SH-SY5Y (cell line): Measurements from ENCODE around the gene ADAMTS17.

ENCODE experiments used
- GATA2 ChIP-seq: IDR thresholded peaks from 2 replicates; pipeline ENCODE4 v1.6.1; 2011; ENCODE audit warnings: mild to moderate bottlenecking, low read depth, low read length
- GATA3 ChIP-seq: IDR thresholded peaks from 2 replicates; pipeline ENCODE4 v1.6.1; 2011; ENCODE audit warnings: low read depth, mild to moderate bottlenecking, low read length, moderate library complexity

The ADAMTS17 gene

DNA sequence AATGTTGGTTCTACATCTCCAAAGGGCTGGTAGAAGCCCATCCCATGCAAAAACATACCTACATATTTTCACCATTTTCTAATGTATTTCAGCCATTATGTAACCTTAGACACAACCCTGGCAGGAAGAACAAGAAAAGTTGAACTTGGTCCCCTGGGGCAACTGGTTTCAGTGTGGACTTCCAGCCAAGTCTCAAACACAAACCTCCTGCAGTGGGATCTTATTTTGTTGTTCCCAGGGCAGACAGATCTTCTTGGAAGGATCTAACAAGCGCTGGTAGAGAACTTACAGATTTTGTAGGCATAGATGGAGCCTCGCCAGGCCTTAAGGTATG is 96.3 kb downstream of the ADAMTS17 start:
- TF ChIP-seq GATA3 (no peak), GATA2 (no peak)

DNA sequence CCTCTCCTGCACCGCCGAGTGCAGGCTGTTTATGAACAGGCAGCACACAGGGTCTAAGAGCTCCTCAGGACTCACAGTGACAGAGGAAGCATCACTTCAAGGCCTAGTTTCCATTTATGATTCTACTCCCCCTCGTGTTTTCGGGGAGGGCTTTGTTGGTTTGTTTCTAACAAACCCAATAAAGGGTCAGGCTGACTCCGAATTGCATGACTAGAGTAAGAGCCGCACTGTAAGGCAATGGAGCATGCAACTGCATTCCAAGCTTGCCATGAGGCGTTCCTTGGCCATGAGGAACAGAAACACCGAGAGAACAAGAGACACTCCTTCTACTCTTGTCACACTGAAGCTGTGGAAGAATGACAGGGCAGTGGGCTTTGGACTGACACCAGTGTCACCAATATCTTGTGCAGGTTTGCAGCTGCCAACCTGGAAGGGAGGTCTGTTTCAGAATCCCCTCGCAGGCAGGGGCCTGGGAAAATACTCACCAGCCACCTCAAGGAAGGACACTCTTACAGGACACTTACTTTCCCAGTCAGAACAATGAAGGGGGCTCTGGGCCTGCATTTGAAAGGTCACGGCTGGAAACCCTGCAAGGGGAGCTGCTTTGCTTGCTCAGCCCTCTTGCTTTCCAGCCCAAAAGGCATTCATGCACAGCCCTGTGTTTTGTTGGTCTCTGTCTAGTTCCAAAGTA is 96.8 kb downstream of the ADAMTS17 start:
- TF ChIP-seq GATA2, result no peak
- TF ChIP-seq GATA3, result no peak

DNA sequence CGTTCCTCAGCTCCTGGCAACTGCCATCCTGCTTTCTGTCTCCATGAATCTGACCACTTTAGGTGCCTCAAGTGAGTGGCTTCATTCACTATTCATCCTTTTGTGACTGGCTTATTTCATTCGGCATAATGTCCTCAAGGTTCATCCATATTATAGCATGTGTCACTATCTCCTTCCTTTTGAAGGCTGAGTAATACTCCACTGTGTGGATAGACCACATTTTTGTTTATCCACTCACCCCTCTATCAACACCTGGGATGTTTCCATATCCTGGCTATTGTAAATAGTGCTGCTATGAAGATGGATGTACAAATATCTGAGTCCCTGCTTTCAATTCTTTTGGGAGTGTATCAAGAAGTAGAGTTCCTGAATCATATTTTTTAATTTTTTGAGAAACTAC is 98.8 kb downstream of the ADAMTS17 start:
- TF ChIP-seq GATA2 (no peak), GATA3 (no peak)

DNA sequence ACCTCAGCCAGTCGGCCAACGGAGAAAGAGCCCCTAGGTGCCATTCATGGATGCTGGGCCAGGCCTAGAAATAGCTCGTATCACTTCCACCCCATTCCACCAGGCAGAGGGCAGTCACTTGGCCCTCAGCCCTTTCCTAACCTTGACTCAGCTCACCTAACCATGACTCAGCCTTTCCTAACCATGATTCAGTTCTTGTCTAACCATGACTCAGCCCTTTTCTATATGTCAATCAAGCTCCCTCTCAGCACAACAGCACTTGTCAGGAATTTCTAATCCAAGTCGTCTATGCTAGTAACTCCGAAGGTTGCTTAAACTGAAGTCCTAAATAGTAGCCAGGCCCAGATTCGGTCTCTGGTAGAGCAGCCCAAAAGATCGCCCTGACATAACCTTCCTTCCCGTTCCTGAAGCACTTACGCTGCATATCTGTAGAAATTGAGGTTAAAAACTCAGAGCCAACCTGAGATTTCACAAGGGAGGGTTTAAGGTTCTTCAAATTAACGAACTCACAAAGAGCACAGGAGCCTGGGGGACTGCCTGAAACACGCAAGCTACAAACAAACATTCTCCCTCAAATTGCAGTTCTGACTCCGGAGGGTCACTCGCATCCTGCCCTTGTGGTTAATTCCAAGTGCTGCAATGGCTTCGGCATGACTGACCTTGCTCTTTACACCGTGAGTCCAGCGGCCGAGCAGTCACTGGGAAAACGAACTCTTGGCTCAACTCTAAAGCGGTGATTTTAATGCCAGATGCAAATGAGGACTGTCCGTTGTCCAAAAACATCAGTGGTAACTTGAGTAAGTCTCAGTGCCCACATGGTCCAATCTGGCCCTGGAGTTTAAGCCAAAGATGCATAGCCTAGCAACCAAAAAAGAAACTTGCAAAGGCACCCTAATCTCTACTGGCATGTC is 99.9 kb downstream of the ADAMTS17 start:
- TF ChIP-seq GATA2, result no peak
- TF ChIP-seq GATA3, result no peak

DNA sequence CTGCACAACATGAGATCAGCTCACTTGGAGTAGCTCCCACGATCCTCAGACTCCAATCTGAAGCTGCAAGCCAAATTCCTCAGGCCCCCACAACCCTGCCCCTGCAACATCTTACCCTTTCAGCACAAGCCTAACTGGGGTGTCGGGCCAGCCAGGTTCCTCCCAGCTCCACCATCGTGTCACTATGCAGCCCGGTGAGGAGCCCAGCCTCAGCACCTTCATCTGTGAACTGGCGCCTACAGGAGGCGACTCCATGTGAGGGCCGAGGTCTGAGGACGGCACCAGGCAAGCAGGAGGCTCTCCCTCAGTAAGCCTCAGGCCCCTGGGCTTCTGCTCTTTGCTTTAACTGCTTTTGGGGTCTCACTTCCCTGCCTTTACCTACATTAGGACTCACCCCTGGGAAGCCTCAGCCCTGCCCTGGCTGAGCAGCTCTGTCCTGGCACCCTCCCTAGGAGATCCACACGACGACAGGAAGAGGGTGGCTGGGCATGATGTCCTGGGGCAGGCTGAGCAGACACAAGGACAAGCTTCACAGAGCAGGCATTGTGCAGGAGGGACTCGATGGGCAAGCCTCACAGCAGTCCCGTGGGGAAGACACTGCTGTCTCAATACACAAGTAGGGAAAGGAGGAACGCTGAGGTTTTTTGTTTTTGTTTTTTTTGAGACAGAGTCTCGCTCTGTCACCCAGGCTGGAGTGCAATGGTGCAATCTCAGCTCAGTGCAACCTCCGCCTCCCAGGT is 104.6 kb downstream of the ADAMTS17 start:
- TF ChIP-seq GATA2, result no peak
- no peak for TF ChIP-seq GATA3

DNA sequence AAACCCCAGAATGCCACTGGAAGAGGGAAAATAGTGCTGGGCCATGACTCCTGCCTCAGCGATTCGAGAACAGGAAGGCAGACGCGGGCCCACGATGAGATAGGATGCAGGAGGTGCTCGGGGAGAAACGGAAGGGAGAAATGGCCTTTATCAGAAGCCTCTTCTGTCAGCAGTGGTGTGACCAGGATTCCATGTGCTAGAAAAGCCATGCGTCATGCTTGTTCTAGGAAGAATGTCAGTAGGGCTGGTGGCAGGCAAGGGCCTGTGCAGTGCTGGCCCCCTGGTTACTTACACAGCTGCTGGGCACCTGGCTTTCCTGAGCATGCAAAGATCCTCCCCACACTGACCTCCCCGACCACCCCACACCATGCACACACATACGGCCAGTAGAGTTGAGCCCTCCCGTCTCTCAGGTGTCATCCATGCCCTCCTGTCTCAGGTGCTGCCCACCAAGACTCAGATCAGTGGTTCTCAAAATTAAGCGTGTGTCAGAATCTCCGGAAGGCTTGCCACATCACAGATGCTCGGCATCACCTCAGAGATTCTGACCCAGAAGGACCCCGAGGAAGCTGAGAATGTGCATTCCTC is 106.7 kb downstream of the ADAMTS17 start:
- no peak for TF ChIP-seq GATA3
- no peak for TF ChIP-seq GATA2

DNA sequence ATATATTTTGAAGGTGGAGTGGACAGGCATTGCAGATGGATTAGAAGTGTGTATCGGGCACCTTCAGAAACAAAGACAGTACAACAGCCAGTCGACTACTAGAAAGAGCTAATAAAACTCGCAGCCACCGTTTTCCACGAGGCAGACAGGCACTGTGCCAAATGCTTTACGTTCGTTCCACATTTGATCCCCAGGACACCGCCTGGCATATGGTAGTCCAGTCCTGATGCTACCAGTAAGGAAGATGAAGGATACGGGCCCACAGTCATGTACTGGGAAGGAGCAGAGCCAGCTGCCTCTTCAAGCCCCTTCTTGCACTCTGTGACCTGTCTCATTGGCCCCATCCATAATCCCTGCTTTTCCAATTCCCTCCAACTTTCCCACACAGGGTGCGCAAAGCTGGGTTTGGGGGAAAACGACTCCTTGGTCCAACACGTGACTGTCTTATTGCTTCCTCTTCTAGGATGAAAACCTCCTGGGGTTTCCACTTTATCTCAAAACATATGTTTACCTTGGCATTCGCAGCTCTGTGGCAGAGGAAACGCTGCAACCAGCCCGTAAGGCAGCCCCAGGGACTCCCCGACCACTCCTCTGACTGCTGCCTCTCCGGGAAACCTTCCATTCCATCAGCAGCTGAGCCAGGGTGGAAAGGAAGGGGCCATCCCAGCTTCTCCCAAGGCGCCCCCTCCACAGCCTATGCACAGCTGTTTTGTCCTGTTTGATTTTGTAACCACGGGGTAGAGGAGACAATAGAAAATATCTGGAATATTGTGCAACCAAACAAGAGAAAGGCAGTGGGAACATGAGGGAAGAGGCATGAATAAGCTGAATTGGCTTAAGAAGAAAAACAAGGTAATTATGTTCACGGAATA is 107.4 kb downstream of the ADAMTS17 start:
- no peak for TF ChIP-seq GATA3
- no peak for TF ChIP-seq GATA2

DNA sequence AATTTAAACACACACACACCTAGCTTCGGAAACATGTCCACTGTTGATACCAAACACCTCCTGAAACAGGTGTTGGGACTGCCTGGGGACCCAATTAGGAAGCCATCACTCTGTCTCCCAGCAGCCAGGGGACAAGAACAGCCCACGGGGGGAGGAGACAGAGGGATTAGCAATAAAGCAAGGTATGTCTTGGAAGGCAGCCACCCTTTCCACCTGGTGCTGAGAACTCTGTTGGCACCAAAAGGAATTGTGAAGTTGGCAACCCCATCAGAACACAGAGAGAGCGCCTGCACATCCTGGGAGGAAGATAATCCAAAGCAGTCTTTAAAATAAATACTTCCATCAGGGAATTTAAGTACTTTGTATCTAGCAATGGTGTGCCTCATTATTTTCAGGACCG is 111.0 kb downstream of the ADAMTS17 start:
- TF ChIP-seq GATA2, result no peak
- TF ChIP-seq GATA3, result no peak

DNA sequence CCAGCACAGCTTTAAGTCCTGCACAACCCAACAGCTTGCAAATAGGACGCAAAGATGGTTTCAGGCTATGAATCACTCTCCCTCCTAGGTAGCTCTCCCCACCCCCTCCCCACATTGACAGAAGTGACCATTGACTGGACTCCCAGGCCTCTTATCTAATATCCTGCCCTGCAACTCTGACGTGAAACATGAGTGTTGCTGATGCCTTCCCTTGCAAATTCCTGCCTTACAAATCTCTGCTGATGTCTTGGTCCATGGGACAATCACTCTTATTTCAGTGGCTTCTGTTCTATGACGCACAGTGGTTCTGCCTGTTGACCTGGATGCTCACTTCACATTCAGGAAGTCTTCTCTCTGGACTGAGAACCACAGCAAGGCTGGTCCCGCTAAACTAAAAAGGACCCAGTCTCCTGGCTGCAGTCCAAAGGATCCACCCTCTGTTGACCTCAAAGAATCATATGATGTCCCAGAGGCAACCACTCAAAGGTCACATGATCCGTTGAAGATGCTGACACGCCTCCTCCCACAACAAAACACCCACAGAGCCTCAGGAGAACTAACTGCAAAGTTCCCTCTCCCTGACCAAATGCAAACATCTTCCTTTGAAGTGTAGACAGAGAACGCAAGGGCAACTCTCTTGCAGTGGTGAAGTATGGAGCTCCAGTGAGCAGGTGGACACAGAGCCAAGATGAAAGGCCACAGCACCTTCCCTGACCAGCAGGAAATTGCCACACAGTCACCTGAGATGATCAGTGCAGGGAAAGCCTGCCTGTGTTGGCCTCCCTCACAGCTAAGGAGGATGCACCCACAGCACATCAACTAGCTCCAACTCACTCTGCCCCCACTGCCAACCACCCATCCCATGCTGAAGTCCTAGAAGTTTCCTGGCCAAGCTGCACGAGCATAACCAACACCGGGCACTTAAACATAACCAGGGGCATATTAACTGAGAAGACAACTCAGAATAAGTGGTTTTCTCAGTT is 112.3 kb downstream of the ADAMTS17 start:
- no peak for TF ChIP-seq GATA3
- TF ChIP-seq GATA2, result no peak

DNA sequence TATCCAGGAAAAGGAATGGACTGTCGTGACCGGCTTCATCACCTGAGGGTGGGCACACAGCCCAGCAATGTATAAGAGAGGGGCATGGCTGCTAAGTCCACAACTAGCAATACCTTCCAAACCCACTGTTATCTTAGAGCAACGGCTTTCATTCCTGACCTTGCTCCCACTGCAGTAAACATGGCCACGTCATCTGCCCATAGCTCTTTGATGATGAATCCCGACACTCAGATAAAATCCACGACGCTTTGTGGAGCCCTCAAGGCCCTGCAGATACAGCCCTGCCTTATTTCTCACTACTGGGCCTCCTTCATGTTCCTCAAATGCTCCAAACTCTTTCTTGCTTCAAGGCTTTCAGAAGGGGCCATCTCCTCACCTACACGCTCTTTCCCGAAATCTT is 114.0 kb downstream of the ADAMTS17 start:
- TF ChIP-seq GATA2, result no peak
- no peak for TF ChIP-seq GATA3

DNA sequence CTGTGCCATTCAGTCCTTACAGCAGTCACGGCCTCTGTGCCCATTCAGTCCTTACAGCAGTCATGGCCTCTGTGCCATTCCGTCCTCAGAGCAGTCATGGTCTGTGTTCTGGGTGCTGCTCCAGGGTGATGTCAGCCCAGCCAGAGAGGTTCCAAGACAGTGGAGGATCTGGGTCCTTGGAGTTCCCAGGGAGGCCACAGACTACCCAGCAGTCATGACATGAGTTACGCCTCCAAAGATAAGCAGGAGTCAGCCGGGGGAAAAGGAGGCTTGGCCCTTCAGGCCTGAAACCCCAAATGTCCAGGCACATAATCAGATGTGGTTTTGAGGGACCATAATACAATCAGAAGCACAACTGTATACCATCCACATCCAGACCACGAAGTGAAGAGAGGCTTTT is 115.7 kb downstream of the ADAMTS17 start:
- TF ChIP-seq GATA2 (no peak), GATA3 (no peak)

DNA sequence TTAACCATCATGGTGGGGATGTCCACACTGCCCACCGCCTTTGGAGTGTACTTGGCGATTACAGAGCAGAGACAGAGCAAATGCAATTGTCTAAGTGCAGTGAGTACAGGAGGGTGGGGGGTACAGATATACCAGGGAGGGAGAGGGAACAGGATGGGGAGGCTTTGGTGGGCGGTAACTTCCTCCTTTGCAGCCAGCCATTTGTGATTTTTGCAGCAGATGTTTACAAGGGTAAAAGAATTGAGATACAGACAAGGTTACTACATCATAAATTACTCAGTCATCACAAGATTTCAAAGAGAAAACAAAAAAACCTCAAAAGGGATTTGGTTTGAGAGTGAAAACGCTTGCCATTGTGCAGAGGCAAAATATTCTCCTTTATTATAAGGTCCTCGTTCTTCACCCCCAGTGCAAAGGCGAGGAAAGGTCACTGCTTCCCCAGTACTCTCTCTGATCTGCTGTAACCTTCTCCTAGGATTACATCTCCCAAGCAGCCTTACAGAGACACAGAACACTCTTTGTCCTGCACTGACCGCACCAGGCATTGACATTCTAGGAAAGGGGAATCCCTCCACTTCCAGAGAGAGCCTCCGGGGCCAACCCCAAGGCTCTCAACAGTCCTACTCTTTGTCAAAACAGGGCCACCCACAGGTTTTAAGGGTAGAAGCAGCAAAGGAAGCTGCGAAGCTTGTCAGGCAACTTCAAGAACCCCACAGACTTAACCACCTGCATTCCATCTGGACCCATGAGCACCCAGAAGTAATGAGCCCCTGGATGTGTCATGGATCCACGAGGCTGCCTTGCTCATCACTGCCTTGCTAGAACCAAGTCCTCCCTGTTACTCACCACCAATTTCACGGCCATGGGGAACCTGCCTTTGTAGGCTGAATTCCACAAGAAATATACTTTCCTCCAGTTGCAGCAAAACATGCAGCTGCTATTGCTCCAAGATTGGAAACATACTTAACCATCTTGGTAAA is 117.3 kb downstream of the ADAMTS17 start:
- TF ChIP-seq GATA2 (no peak), GATA3 (no peak)
